PFSK-1 (cell line): ENCODE results near the gene ICE2.

Experiments used
- FOXP2 ChIP-seq: optimal IDR thresholded peaks from 2 replicates; pipeline ENCODE3; 2011; ENCODE audit warnings: borderline replicate concordance, control low read depth, inconsistent platforms; ENCODE audit not compliant: insufficient read depth; ENCODE audit errors: extremely low read length, extremely low read depth
- POLR2AphosphoS5 ChIP-seq: IDR thresholded peaks from 2 replicates; pipeline ENCODE4 v1.6.1; 2012; ENCODE audit warnings: low read depth, mild to moderate bottlenecking, control low read depth, low read length, moderate library complexity
- SIN3A ChIP-seq: IDR thresholded peaks from 2 replicates; pipeline ENCODE4 v1.6.1; 2012; ENCODE audit warnings: mild to moderate bottlenecking, low read length, moderate library complexity, borderline replicate concordance; ENCODE audit not compliant: insufficient read depth
- TAF1 ChIP-seq: IDR thresholded peaks from 2 replicates; pipeline ENCODE4 v1.6.1; 2012; ENCODE audit warnings: low read length, control low read depth, borderline replicate concordance; ENCODE audit not compliant: insufficient read depth
- TF ChIP-seq, protein P1 (sequence below), 2 experiments: IDR thresholded peaks; 2 replicates each; pipeline versions ENCODE4 v1.6.1 to v1.8.0; 2011 to 2012; ENCODE audit warnings: low read depth in 2 of 2, low read length in 2 of 2, control low read depth in 1 of 2, inconsistent platforms in 1 of 2, mild to moderate bottlenecking in 1 of 2, moderate library complexity in 1 of 2; ENCODE audit not compliant: insufficient read depth in 1 of 2

Gene ICE2

DNA sequence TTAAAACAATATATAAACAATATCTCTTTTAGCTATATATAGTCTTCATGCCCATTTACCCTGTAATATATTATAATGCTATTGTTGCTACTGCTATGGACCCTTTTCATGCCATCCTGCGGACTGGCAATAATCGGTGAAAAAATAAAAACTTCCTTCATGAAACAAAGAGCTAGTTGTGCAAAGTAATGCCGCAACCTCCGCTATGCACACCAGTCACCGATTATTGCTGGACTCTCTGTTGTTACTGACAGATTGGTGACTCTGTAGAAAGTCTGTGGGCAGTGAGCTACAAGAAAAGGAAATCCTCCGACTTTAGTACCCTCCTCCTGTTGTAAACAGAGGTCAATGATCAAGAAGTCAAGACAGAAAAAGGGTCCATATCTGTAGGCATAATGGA is 17.9 kb upstream of the ICE2 start:
- TF ChIP-seq TAF1 (no peak), POLR2AphosphoS5 (no peak)
- TF ChIP-seq, protein P1, sequence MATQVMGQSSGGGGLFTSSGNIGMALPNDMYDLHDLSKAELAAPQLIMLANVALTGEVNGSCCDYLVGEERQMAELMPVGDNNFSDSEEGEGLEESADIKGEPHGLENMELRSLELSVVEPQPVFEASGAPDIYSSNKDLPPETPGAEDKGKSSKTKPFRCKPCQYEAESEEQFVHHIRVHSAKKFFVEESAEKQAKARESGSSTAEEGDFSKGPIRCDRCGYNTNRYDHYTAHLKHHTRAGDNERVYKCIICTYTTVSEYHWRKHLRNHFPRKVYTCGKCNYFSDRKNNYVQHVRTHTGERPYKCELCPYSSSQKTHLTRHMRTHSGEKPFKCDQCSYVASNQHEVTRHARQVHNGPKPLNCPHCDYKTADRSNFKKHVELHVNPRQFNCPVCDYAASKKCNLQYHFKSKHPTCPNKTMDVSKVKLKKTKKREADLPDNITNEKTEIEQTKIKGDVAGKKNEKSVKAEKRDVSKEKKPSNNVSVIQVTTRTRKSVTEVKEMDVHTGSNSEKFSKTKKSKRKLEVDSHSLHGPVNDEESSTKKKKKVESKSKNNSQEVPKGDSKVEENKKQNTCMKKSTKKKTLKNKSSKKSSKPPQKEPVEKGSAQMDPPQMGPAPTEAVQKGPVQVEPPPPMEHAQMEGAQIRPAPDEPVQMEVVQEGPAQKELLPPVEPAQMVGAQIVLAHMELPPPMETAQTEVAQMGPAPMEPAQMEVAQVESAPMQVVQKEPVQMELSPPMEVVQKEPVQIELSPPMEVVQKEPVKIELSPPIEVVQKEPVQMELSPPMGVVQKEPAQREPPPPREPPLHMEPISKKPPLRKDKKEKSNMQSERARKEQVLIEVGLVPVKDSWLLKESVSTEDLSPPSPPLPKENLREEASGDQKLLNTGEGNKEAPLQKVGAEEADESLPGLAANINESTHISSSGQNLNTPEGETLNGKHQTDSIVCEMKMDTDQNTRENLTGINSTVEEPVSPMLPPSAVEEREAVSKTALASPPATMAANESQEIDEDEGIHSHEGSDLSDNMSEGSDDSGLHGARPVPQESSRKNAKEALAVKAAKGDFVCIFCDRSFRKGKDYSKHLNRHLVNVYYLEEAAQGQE (IDR thresholded peaks at IDR 0.05; ENCODE audit: insufficient read depth in 1 of 2, low read depth in 2 of 2, low read length in 2 of 2), result no peak

DNA sequence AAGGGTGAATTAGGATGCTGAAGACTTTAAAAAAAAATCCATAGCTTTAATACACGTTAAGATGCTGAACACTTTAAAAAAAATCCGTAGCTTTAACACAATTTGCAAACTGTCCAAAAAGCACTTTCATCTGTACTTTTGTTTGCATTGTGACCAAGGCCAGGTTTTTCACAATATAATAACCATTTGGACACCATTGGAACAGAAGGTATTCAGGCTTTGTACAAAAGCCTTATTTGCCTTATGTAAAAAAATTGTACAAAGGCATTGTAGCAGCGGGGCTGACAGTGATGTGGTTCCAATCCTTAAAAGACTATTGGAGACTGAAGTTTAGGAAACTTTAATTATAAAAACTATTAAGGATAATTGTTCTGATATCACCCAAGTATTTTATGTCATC is 15.2 kb upstream of the ICE2 start:
- TF ChIP-seq TAF1 (no peak), POLR2AphosphoS5 (no peak), FOXP2 (no peak), SIN3A (no peak)
- TF ChIP-seq, protein P1 (IDR thresholded peaks at IDR 0.05; ENCODE audit: insufficient read depth in 1 of 2, low read depth in 2 of 2, low read length in 2 of 2), result no peak

DNA sequence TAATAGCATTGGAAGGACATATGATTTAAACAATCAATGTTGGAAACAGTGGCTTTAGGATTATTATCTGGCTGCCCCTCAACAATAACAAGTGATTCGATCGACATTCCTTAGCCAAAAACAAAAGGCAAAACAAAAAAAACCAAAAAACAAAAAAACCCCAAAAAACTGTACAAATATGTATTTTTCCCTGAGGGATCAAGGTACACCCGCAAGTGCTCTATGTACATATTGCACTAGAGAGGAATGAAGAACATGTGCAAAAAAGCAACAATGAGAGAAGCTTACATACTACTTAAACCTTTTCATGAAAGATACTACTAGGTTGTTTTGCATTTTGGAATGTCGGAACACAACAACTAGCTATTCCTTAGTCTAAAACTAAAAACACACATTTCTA is 14.2 kb upstream of the ICE2 start:
- TF ChIP-seq POLR2AphosphoS5 (no peak), TAF1 (no peak), FOXP2 (no peak), SIN3A (no peak)
- TF ChIP-seq, protein P1 (IDR thresholded peaks at IDR 0.05; ENCODE audit: insufficient read depth in 1 of 2, low read depth in 2 of 2, low read length in 2 of 2), result no peak

DNA sequence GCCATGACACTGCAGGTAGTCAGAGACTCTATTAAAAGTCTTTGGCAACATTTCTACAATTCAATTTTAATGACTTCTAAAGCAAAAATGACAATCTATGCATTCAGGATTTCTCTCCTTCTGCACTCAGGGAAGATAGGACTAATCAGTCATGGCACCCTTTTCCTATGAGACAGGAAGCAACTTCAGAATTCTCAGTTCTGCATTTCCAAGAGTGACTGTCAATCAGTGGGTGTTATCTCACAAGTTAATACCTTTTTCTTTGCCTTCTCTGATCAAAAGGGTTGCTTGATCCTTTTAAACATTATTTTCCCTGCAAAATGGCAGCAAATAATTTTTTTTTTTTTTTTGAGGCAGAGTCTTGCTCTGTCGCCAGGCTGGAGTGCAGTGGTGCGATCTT is 7.8 kb upstream of the ICE2 start:
- TF ChIP-seq FOXP2, result no peak
- TF ChIP-seq SIN3A, result no peak
- TF ChIP-seq TAF1, result no peak
- no peak for TF ChIP-seq POLR2AphosphoS5
- TF ChIP-seq, protein P1 (IDR thresholded peaks at IDR 0.05; ENCODE audit: insufficient read depth in 1 of 2, low read depth in 2 of 2, low read length in 2 of 2), result no peak

DNA sequence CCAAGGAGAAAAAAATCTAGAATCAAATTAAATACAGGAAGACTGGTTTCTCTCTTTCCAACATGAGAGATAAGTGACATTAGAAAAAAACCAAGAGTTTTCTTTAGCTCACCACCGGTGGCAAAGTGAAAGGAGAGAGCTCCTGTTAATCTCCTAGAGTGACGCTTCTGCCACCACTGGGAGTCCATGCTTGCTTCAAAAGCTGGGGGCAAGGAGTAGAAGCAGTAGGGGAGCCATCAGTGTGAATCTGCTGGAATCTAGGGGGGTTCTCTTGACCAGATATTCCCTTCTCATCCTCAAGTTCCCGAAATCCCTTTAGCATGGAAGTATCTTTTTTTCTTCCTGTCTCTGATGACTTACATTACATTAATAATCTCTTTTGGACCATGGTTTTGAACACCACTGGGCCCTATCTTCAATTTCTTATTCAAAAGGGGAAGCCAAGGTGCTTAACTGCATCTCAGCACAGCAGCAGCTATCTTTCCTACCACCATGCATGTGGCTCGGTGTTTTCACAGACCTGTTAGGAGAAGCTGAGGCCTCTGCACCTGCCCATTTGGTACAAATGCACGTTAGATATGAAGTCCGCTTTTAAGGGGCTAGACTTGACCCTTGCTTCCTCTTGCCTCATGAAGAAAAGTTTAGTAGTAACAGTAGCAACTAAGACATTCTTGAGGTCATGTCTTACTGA is 6.6 kb upstream of the ICE2 start:
- TF ChIP-seq POLR2AphosphoS5 (no peak), FOXP2 (no peak)
